ENCODE data around the gene ACTL7A. TPM values are rescaled to one million over a fixed set of nuclear protein-coding genes. Genes with fewer than 3 reads are reported as not detected.

ACTL7A gene
- total and polyA plus RNA-seq, 2 of the 4 experiments (the other 2 are of a cell fraction), result not detected

- Histone ChIP-seq H3K23ac (ENCODE audit: low read depth, low read length) (no peak overlapping the region), H2BK120ac (ENCODE audit: low read depth, low read length) (no peak overlapping the region), H2BK5ac (ENCODE audit: low read depth, low read length, poor library complexity, severe bottlenecking) (no peak overlapping the region), H3K4ac (ENCODE audit: low read depth, low read length) (no peak overlapping the region), H3K14ac (replicated peaks; ENCODE audit: low read depth, low read length) (no peak overlapping the region), H2AK5ac (ENCODE audit: low read depth, low read length) (no peak overlapping the region), H3K4me3 (ENCODE audit: insufficient read depth, low read depth, low read length) (no peak overlapping the region), H3K27ac (ENCODE audit: insufficient read depth, low read length) (no peak overlapping the region), H3K4me2 (ENCODE audit: low read depth, low read length) (no peak overlapping the region), H4K8ac (ENCODE audit: low read depth in 2 of 2, low read length in 2 of 2) (no peak overlapping the region), H2AFZ (replicated peaks; ENCODE audit: low read length, poor library complexity) (no peak overlapping the region), H3K79me1 (ENCODE audit: low read depth in 1 of 2, low read length in 2 of 2) (no peaks in the 10 kb centered on the region), H3K56ac (ENCODE audit: extremely low read depth, insufficient read depth, low read length) (no peak overlapping the region), H3K9ac (ENCODE audit: low read depth, low read length) (no peak overlapping the region), H4K91ac (ENCODE audit: insufficient read depth, low read depth, low read length) (no peak overlapping the region), H3K9me3 (ENCODE audit: control insufficient read depth, insufficient read depth, low read length) (no peaks in the 10 kb centered on the region), H3K9me1 (ENCODE audit: insufficient read depth, low read length) (peaks cover 3% of the 10 kb centered on the region; the same call in 1 of the 2 replicates), H4K20me1 (ENCODE audit: insufficient read depth, low read length) (no peaks in the 10 kb centered on the region), H2AK9ac (replicated peaks; ENCODE audit: low read depth, low read length, poor library complexity) (no peak overlapping the region), H4K5ac (ENCODE audit: low read depth, low read length) (no peak overlapping the region), H2BK15ac (ENCODE audit: low read depth, low read length) (no peak overlapping the region), H2BK20ac (ENCODE audit: low read depth, low read length) (no peak overlapping the region), H3K18ac (ENCODE audit: low read depth, low read length) (no peak overlapping the region), H3K27me3 (ENCODE audit: control insufficient read depth, insufficient read depth, low read length) (no peaks in the 10 kb centered on the region), H3K4me1 (ENCODE audit: control insufficient read depth, insufficient read depth, low read length) (peaks cover 2% of the 10 kb centered on the region; the same call in 1 of the 2 replicates), H3K36me3 (ENCODE audit: control insufficient read depth, insufficient read depth, low read length) (peaks cover 29% of the 10 kb centered on the region)
- ATAC-seq (ENCODE audit: low read depth), result no peak
- BruUV-seq (replicated peaks), result no TSS peak
- CTCF ChIA-PET, result no interaction called here
- intact Hi-C loops (cut with micrococcal nuclease), result no loop called here
- dilution Hi-C loops (cut with HindIII; ENCODE audit: low sequenced_read_pairs, unreplicated experiment), result no loop called here
- DNase-seq, result no peak
- no CpG with 5 or more reads among the region's 3 CpGs for WGBS, 2 experiments (ENCODE audit: extremely low coverage in 2 of 2, insufficient read length in 1 of 2)
- TF ChIP-seq RAD21 (IDR thresholded peaks at IDR 0.05; ENCODE audit: low read length), result no peak
- no peak for TF ChIP-seq FOS (IDR thresholded peaks at IDR 0.05; ENCODE audit: low read depth, low read length)
- TF ChIP-seq MAZ (IDR thresholded peaks at IDR 0.05; ENCODE audit: borderline replicate concordance, low read depth, low read length), result no peak
- TF ChIP-seq RCOR1 (IDR thresholded peaks at IDR 0.05; ENCODE audit: insufficient replicate concordance, low read length), result no peak
- no peak for TF ChIP-seq USF2 (IDR thresholded peaks at IDR 0.05; ENCODE audit: low read depth, low read length)
- in situ Hi-C loops (cut with MboI; ENCODE audit: low sequenced_read_pairs), result no loop called here
- POLR2A ChIA-PET (ENCODE audit: unreplicated experiment), result no interaction called here
Measured at GRCh38 chr9:108880738-108881316, 18.8 kb downstream of the ACTL7A start.

Data from IMR-90 (cell line).